LNCAP (cell line): ENCODE measurements around the gene JMJD7.

Source experiments
- CTCF ChIP-seq: fragments of 450-650 bp; IDR thresholded peaks from 2 replicates; pipeline ENCODE4 v1.5.1; 2017; ENCODE audit warnings: mild to moderate bottlenecking

JMJD7 gene

GRCh38 chr15:41794081-41794480 lies 33.8 kb upstream of the JMJD7 start:
- TF ChIP-seq CTCF, result no peak

- no peak for TF ChIP-seq CTCF
Observed at GRCh38 chr15:41795996-41796856, 31.7 kb upstream of the JMJD7 start.

GRCh38 chr15:41797201-41797944 lies 30.5 kb upstream of the JMJD7 start:
- TF ChIP-seq CTCF, result no peak

- no peak for TF ChIP-seq CTCF
Observed at GRCh38 chr15:41798607-41799487, 29.0 kb upstream of the JMJD7 start.

GRCh38 chr15:41799488-41799805 lies 28.4 kb upstream of the JMJD7 start:
- TF ChIP-seq CTCF, result no peak

GRCh38 chr15:41801185-41801584 lies 26.7 kb upstream of the JMJD7 start:
- no peak for TF ChIP-seq CTCF

GRCh38 chr15:41801850-41802455 lies 25.9 kb upstream of the JMJD7 start:
- no peak for TF ChIP-seq CTCF
